ENCODE results near the gene GNG11.

DNA sequence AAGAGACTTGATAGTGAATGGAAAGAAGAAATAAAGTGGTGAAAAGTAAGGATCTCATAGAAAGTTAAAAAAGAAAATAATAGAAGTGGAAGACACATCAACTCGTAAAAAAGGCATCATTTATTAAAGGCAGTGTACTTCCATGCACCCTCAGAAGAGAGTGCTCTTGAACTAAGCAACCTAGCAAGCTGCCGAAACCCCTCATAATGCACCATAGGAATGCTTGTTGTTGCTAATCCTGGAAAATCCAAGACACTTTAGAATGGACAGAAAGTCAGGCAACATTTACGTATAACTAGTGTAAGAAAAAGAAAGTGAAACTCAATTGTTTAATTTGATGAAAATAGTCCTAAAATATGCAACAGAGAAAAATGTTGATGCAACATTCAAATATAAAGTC is 43.8 kb upstream of the GNG11 start:
- TF ChIP-seq CTCF (IDR thresholded peaks at IDR 0.05) = no peak
- TF ChIP-seq POLR2A (IDR thresholded peaks at IDR 0.05) = no peak
